GM23248 (cell line): Measurements from ENCODE around the gene HOXA10.

Experiments used
- EZH2 ChIP-seq: fragments of 200-600 bp; sonication (generic); IDR thresholded peaks from 2 replicates; pipeline ENCODE4 v1.6.1; 2018; ENCODE audit warnings: antibody characterized with exemption, mild to moderate bottlenecking; ENCODE audit not compliant: insufficient read depth, poor library complexity, severe bottlenecking
- EZH2phosphoT487 ChIP-seq: fragments of 200-600 bp; sonication (generic); IDR thresholded peaks from 2 replicates; pipeline ENCODE4 v1.6.1; 2018; ENCODE audit warnings: antibody characterized with exemption, moderate library complexity, mild to moderate bottlenecking, low read depth; ENCODE audit not compliant: insufficient read depth

DNA sequence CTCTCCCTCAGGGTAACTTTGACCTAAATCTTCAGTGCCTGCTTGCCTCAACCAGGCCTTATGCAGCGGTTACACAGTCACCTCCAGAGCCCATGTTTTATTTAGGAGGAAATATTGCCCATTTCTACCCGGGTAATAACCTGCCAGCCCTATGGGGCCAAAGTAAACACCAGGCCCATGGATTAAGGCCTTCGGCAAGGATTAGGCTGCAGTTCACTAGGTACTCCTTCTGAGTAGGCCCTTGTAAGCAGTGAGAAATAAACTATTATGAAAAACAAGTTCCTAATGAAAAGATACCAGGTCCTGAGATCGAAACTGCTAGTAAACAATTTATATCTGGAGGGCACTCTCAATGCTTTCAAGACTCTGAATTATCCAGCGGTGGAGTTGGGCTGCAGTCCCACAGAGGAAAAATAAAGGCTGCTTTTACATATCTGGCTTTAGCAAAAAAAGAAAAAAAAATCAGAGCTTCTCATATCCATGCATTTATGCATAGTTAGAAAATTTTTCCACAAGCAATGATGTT lies 3.7 kb upstream of the HOXA10 start:
- TF ChIP-seq EZH2 (no peak), EZH2phosphoT487 (0 out of 2 replicates have a peak, but pooled peaks have one; percentile 18)
